HG02571 (cell line): ENCODE measurements around the gene RAB6A.
"Not testable (repeated sequence)": the region's sequence is repeated elsewhere in the genome, so short reads cannot be mapped to it uniquely, and the experiment has no call there.

Source experiments
- ATAC-seq: cut with Tn5 transposase; IDR thresholded peaks from one replicate; pipeline ENCODE4 v1.9.1; 2021; ENCODE audit warnings: mild to moderate bottlenecking, moderate library complexity; ENCODE audit not compliant: unreplicated experiment

RAB6A gene

GRCh38 chr11:73729594-73730206, 31.2 kb downstream of the RAB6A start:
- no peak for ATAC-seq

DNA sequence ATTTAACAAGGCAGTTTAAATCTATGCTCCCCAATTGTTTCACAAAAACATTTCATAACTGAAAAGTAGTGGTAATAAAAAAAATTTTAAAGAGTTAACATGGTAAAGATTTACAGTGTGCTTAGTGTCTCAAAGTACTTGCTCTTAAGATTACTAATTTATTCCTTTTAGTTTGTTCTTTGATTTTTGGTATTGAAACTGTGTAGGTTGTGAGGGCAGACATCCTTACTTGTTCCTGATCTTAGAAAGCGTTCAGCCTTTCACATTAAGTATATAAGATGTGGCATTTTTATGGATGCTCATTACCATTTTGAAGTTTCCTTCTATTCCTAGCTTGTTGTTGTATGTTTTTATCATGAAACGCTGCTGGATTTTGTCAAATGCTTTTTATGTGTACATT, 32.9 kb downstream of the RAB6A start:
- ATAC-seq, result no peak

GRCh38 chr11:73726825-73727224, 34.0 kb downstream of the RAB6A start:
- ATAC-seq, result no peak

GRCh38 chr11:73717136-73717535, 43.7 kb downstream of the RAB6A start:
- no peak for ATAC-seq

DNA sequence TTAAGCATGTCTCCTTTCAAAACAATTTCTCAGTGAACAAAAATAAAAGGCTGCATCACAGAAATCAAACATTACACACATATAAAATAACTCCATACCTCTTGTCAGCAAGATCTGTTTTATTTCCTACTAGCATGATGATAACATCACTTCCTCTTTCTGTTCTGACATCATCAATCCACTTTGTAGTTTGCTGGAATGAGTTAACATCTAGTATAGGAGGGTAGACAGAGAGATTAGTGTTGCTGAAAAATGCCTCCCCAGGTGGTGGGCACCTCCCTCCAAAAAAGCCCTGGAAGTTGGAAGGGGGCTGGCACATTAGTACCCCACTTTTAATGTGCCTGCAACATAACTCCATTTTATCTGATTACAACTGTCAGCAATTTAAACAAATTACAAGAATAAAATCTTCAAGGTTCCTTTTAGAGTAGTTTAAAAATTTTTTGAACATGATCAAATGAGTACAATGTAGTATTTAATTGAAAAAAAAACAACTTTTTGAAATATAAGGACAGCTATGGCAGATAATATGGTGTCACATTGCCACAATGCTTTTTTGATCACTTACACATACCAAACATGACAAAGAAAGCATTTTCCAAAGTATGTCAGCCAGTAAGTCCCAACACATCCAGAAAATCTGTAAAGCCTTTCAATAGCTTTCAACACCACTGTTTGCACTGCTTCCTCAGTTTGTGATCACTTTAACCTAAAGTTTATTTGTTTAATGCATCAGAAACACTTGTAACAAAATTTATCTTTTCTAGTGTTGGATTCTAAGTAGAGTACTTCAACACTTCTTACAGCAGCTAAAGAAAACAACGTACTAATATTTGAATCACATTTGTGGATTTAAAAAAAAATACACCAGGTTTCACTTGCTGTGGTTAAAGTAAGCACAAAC, 44.5 kb downstream of the RAB6A start:
- no peak for ATAC-seq

DNA sequence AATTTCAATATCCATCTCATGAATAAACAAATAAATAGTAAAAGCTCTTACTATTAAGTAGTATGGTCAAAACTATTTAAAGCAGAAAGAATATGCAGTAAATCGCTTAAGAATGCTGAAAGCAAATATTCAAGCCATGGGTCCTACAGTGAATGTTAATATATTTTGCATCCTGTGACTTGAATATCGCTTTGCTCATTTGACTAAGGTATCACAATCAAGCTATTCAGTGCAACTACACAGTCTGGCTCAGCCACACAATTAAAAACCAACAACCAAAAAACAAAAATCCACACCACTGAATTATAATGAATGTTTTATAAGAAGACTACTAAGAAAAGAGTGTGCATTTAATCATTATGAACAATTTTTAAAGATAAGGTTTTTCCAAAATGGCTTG, 45.3 kb downstream of the RAB6A start:
- no peak for ATAC-seq

DNA sequence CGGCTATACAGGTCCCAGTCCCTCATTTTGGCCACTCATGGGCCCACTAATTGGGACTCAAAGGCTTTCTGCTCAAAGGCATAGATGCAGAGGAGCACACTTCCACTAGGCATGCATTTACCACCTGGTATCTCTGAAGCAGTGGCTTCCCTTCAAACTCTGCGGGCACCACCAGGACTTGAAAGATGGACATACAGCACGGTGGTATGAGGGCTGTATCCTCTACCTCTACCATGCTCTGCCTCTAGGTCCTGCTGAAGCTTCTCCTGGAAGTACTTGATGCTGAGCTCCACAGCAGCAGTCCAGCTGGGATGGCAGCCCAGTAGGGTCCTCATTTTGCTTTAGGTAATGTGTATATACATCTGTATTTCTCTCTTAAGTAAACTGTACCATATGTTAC, 49.9 kb downstream of the RAB6A start:
- no peak for ATAC-seq

DNA sequence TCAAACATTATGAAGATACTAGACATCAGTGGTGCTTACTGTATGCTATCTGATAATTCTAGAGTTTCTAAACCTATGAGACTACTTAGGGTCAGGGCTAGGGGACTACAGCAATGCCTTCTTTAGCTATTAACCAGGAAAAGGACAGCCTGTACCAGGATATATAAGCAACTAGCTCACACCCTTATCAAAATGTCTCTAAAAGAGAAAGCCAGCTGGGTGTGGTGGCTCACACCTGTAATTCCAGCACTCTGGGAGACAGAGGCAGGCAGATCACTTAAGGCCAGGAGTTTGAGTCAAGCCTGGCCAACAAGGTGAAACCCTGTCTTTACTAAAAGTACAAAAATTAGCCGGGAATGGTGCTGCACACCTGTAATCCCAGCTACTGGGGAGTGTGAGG, 55.8 kb downstream of the RAB6A start:
- no peak for ATAC-seq

DNA sequence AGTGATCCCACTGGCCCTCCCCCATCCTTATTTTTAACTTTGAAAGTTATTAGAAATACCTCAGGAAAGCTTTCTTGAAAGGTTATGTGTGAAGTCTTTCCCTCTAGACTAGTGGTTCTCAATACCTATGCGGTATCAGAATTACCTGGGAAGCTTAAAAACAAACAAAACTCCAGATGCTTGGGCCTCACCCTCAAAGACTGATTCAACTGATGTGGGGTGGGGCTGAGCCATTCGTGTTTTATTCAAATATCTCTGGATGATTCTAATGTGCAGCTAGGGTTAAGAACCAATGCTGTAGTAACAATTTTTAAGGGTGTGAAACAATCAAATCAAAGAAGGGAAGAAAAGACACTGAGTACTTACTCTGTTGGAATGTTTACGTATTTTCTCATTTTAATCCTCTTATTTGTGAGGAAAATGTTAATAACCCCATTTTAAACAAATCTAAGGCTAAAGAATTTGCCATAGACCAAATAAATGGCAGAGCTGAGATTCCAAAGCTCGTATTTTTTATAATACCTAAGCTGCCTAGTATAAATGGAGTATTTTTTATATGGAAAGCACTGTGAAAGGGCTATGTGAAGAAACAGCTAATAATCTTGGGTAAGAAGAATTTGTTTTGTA, 66.9 kb downstream of the RAB6A start:
- ATAC-seq, result no peak

DNA sequence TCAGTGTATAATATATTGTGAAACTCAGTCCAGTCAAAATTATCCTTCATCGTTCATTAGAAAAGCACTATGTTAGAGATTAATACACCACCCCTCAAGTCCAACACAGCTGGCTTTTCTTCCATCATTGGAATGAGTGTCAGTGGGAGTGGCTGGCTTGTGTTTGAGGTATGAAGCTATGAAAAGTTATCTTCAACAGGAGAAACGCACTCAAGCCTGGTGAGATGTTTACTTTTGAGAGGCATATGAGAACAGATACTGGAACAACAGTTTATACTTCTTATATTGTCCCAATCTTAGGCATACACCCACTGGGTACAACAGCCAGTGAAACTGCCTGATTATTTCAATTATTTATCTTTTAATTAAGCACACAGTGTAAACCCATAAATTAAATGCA, 80.2 kb downstream of the RAB6A start:
- ATAC-seq, result no peak

- not testable (repeated sequence) for ATAC-seq
Observed at GRCh38 chr11:73676552-73676951, 84.3 kb downstream of the RAB6A start.

DNA sequence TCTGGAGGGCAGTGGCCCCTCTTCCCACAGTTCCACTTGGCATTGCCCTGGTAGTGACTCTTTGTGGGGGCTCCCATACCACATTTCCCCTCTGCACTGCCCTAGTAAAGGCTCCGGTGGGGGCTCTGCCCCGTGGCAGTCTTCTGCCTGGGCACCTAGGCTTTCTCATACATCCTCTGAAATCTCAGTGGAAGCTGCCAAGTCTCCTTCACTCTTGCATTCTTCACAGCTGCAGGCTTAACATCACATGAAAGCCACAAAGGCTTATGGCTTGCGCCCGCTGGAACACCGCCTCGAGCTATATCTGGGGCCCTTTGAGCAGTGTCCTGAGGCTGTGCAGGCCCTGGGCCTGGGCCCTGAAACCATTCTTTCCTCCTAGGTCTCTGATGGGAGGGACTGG, 89.2 kb downstream of the RAB6A start:
- no peak for ATAC-seq

DNA sequence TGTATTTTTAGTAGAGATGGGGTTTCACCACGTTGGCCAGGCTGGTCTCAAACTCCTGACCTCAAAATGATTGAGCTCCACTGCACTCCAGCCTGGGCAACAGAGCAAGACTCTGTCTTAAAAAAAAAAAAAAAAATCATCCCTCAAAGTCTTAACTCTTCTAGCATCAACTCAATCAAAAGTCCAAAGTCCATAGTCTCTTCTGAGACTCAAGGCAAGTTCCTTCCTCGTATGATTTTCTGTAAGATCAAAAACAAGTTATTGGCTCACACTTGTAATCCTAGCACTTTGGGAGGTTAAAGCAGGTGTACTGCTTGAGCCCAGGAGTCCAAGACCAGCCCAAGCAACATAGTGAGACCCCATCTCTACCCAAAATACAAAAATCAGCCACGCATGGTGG, 90.1 kb downstream of the RAB6A start:
- ATAC-seq, result no peak

GRCh38 chr11:73667891-73668290, 93.0 kb downstream of the RAB6A start:
- no peak for ATAC-seq

GRCh38 chr11:73664877-73665276, 96.0 kb downstream of the RAB6A start:
- ATAC-seq, result no peak

DNA sequence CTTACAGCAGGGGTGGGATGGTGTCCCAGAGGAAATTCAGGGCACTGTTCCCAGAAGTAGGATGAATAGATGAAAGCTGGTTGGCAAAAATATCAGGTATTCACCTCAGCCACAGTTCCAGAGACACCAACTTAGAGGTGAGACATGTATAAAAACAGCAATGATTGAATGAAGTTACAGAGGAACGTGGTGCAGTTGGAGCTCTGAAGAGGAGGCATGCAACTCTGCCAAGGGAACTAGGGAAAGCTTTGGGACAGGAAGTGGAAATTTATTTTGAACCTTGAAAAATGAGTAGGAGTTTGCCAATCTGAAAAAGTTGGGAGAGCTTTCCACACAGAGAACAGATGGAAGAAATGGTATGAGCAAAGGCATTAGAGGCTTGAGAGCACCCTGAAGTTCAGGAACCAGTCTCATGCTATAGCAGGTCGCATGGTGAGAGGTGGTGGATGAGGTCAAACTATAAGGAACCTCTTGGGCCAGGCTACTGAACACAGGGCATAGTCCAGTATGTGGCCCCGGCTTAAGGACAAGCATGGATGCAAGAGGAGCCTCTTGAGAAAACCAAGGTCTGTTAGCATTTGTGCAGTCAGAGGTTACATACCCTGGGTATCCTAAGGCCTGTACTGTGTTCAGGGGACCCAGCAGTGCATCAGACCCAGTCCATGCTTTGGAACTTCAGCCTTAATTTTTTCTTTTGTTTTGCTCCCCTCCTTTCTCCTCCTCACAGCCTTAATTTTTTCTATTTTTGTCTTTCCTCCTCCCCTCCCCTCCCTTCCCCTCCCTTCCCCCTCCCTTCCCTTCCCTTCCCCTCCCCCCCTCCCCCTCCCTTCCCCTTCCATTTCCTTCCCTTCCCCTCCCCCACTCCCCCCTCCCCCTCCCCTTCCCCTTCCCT, 97.0 kb downstream of the RAB6A start:
- ATAC-seq, result no peak

DNA sequence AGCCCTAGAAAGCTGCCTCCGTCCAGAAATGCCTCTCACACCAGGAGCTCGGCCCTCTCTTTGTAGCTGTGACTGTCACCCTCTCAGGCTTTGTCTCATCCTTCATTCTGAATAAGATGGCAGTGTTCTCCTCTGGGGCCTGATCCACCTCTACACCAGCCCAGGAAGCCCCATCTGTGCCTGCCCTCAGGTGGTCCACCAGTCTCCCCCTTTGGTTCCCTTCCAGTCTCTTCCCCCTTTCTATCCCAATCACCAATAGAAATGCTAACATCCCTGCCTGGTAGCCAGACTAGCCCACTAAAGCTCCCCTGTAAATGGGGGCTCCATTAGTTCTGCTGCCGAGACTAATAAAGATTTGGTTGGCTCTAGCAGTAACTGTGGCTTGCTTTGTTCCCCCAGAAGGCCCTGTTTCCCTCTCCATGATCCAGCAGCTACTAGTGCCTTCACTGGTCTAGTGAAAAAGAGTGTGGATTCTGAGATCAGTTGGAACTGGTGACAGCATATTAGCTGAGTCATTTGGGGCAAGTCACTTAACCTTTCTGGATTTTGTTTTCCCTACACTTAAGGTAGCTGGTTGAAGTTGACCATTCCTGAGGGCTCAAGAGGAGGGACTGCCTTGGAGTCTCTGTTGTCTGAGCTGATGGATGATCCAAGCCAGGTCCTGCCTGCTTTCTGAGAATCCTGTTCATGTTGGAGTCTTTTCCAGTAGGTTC, 98.3 kb downstream of the RAB6A start:
- no peak for ATAC-seq

DNA sequence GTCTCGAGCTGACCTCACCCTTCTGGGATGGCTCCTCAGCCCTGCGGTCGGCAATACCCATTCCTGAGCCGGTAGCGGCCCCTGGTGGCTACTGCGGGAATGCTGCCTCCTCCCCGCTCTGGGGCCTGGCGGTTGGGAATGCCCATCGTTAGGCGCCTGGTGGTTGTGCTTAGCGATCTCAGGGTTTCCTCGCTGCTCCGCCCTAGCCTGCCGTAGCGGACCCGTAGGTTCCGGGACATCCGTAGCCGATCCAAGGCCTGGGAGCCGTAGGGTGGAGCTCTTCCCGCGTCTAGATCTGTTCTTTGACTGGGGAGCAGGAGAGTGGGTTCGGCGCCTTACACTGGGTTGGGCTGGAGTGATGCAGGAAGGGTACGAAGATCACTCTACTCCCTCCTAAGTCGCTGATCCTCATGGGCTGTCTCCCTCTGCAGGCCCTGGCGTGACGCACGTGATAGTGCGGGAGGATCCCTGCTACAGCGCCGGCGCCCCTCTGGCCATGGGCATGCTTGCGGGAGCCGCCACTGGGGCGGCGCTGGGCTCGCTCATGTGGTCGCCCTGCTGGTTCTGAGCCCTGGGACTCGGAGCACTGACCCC, 99.7 kb downstream of the RAB6A start:
- ATAC-seq, result peak; percentile 71

GRCh38 chr11:73660497-73661034, 100.3 kb downstream of the RAB6A start:
- no peak for ATAC-seq

DNA sequence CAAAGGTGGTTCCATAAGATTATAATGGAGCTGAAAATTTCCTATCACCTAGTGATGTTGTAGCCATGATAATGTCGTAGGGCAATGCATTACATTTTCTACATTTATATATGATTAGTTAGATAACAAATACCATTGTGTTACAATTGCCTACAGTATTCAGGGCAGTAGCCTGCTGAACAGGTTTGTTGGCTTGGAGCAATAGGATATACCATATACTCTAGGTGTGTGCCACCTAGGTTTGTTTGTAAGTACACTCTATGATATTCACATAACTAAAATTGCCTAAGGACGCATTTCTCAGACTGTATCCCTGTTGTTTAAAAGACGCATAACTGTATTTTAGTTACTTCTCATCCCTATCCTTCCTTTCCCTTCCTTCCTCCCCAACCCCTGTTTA, 100.9 kb downstream of the RAB6A start:
- no peak for ATAC-seq
